Osteoblast (primary cell): ENCODE data around the gene IL4I1. TPM values are rescaled to one million over a fixed set of nuclear protein-coding genes. Genes with fewer than 3 reads are reported as not detected.

Experiments
- DNase-seq: peaks from one replicate; pipeline ENCODE4 v3.0.0; 2011; ENCODE audit warnings: low spot score, mixed read lengths; ENCODE audit not compliant: insufficient read length; ENCODE audit errors: missing footprints
- H2AFZ ChIP-seq: 2 replicates; pipeline ENCODE4 v1.6.0; 2011; ENCODE audit warnings: mild to moderate bottlenecking, low read length
- H3K27ac ChIP-seq: 2 replicates; pipeline ENCODE4 v1.5.1; 2011; ENCODE audit warnings: mild to moderate bottlenecking, low read depth, low read length, moderate library complexity
- H3K27me3 ChIP-seq: 2 replicates; pipeline ENCODE4 v1.6.0; 2012; ENCODE audit warnings: mild to moderate bottlenecking, control low read depth, inconsistent platforms, low read length, moderate library complexity; ENCODE audit not compliant: insufficient read depth
- H3K36me3 ChIP-seq: 2 replicates; pipeline ENCODE4 v1.5.1; 2011; ENCODE audit warnings: mild to moderate bottlenecking, low read length, control low read depth, moderate library complexity; ENCODE audit not compliant: insufficient read depth
- H3K4me1 ChIP-seq: 2 replicates; pipeline ENCODE4 v1.5.1; 2011; ENCODE audit warnings: mild to moderate bottlenecking, low read length, control low read depth, moderate library complexity; ENCODE audit not compliant: insufficient read depth
- H3K4me2 ChIP-seq: 2 replicates; pipeline ENCODE4 v1.6.0; 2011; ENCODE audit warnings: mild to moderate bottlenecking, low read length; ENCODE audit not compliant: insufficient read depth
- H3K4me3 ChIP-seq: fragments of 200-600 bp; sonication (generic); 3 replicates; pipeline ENCODE4 v1.5.1; 2012; ENCODE audit warnings: mild to moderate bottlenecking, low read length, inconsistent platforms; ENCODE audit not compliant: insufficient read depth
- H3K79me2 ChIP-seq: 2 replicates; pipeline ENCODE4 v1.6.0; 2012; ENCODE audit warnings: mild to moderate bottlenecking, low read length, control low read depth, inconsistent platforms; ENCODE audit not compliant: insufficient read depth
- H3K9me3 ChIP-seq: 2 replicates; pipeline ENCODE4 v1.5.1; 2011; ENCODE audit warnings: low read depth, low read length, control low read depth
- H4K20me1 ChIP-seq: 2 replicates; pipeline ENCODE4 v1.6.0; 2012; ENCODE audit warnings: mild to moderate bottlenecking, low read length, control low read depth; ENCODE audit not compliant: insufficient read depth
- total RNA-seq: library from RNA; depleted of rRNA; stranded (reverse); fragments of >200 nt; gene quantifications from 2 replicates; pipeline ENCODE4 v1.2.3, GENCODE V29; 2012
- TF ChIP-seq, protein P1 (sequence below): IDR thresholded peaks from 2 replicates; pipeline ENCODE4 v1.5.1; 2011; ENCODE audit warnings: mild to moderate bottlenecking, low read depth, low read length, moderate library complexity; ENCODE audit errors: extremely low read depth

Gene IL4I1
- total RNA-seq, 1 donor: 1.4 TPM

DNA sequence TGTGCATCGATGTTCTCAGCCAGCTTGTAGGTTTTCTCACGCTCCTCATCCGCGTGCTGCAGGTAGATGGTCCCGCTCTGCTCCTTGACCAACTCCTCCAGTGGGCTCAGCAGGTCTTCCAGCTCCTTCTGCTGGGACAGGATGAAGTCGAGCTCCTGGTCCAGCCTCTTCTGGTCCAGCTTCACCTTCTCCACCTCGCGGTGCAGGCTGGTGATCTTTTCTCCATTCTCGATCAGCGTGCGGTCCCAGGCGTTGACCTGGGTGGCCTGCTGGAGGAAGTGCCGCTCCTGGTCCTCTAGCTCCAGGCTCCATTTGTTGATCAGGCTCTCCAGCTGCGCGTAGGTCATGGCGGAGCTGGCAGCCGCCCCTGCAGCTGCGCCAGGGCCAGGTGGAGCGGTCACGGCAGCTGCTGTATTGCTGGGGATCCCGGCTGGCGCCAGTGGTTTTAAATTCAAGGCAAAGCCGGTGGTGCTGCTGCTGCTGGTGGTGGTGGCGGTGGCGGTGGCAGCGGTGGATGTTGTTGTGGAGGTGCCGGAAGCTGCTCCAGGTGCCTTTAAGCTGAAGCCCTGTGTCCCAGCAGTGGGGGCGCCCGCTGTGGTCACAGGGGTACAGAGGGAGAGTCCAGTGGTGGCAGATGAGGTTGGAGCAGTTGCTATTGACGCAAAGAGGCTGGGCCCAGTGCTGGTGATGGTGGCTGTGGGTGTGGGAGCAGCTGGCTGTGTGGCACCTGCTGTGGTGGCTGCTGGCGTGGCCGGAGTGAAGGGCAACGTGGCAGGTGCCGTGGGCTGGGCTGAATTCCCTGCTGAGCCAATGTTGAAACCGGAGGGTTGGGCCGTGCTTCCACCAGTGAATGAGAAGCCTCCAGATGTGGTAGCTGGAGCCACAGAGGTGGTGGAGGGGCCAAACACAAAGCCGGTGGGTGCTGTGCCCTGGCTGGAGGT lies 12.1 kb upstream of the IL4I1 start:
- TF ChIP-seq, protein P1, sequence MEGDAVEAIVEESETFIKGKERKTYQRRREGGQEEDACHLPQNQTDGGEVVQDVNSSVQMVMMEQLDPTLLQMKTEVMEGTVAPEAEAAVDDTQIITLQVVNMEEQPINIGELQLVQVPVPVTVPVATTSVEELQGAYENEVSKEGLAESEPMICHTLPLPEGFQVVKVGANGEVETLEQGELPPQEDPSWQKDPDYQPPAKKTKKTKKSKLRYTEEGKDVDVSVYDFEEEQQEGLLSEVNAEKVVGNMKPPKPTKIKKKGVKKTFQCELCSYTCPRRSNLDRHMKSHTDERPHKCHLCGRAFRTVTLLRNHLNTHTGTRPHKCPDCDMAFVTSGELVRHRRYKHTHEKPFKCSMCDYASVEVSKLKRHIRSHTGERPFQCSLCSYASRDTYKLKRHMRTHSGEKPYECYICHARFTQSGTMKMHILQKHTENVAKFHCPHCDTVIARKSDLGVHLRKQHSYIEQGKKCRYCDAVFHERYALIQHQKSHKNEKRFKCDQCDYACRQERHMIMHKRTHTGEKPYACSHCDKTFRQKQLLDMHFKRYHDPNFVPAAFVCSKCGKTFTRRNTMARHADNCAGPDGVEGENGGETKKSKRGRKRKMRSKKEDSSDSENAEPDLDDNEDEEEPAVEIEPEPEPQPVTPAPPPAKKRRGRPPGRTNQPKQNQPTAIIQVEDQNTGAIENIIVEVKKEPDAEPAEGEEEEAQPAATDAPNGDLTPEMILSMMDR: no peak
- H3K4me2 ChIP-seq: no peak overlapping the region
- no peaks in the 10 kb centered on the region for H3K27me3 ChIP-seq
- no peak overlapping the region for H3K4me3 ChIP-seq
- H4K20me1 ChIP-seq: peaks cover 29% of the 10 kb centered on the region
- peaks cover 18% of the 10 kb centered on the region for H3K79me2 ChIP-seq
- peaks cover 38% of the 10 kb centered on the region for H3K36me3 ChIP-seq
- H3K9me3 ChIP-seq: no peaks in the 10 kb centered on the region
- peaks cover 3% of the 10 kb centered on the region for H3K4me1 ChIP-seq
- DNase-seq: peak; percentile 29
- no peak overlapping the region for H2AFZ ChIP-seq
- H3K27ac ChIP-seq: no peak overlapping the region

DNA sequence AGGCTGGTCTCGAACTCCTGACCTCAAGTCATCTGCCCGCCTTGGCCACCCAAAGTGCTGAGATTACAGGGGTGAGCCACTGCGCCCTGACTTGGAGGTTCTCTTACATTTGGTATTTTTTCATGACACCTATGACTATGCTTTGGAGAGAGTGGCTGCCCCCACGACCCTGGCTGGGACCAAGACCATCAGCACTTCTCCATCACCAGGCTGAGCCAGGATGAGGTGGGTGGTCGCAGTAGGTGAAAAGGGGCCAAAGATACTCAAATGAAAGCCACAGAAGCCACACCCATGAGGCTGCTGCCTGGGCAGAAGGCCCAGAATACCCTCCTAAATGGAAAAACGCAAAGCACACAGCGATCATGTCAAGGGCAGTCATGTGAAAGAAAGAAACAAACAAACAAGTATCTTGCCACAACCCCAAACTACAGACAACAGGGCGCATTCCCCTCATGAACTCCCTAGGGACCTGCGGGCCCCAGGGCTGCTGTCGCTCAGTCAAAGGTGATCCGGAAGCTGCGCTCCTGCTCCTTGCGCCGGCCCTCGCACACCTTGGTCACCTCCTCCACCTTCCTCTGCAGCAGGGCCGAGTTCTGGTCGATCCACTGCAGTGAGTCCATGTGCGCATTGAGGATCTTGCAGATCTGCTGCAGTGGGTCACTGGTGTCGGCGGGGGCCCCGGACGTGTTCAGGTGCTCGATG lies 11.2 kb upstream of the IL4I1 start:
- TF ChIP-seq, protein P1: no peak
- Histone ChIP-seq H3K27me3 (no peaks in the 10 kb centered on the region), H3K27ac (no peak overlapping the region), H2AFZ (no peak overlapping the region), H3K4me1 (peaks cover 3% of the 10 kb centered on the region), H3K4me3 (no peak overlapping the region), H3K79me2 (peaks cover 11% of the 10 kb centered on the region), H3K36me3 (peaks cover 30% of the 10 kb centered on the region), H4K20me1 (peaks cover 24% of the 10 kb centered on the region), H3K9me3 (no peaks in the 10 kb centered on the region), H3K4me2 (no peak overlapping the region)
- DNase-seq: peak; percentile 38

DNA sequence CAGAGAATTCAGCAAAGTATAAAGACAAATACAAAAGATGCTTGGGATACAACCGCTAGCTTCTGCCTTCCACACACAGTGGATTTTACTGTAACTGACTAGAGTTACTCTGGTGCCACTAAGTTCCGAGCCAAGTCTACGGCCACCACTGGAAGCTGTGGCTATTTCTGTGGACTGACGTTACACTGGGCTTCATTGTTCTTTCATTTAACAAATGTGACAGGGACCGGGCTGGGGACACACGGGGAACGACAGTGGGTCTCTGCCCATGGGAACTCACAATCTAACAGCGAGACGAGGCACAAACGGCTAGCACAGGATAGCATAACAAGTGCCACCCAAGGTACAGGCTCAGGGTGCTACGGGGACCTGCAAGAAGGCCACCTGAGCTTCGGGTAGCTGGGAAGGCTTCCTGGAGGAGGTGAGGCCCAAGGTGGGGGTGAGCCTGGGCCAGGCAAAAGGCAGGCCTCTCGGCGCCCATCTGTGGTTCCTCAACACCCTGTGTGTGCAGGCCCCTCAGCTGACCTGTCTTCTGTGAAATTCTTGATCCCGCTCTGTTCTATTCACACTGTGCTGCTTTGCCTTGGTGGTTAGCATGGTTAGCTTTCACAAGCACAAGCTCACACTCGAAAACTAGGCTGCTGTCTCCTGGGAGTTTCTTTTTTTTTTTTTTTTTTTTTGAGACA lies 10.3 kb upstream of the IL4I1 start:
- H3K79me2 ChIP-seq: peaks cover 8% of the 10 kb centered on the region

More for the DNA sequence above, 10.3 kb upstream of the IL4I1 start:
- H2AFZ ChIP-seq: no peak overlapping the region
- TF ChIP-seq, protein P1: no peak
- no peak overlapping the region for H3K4me2 ChIP-seq
- peaks cover 24% of the 10 kb centered on the region for H4K20me1 ChIP-seq
- H3K27me3 ChIP-seq: no peaks in the 10 kb centered on the region
- peak; percentile 27 for DNase-seq
- peaks cover 3% of the 10 kb centered on the region for H3K4me1 ChIP-seq
- no peaks in the 10 kb centered on the region for H3K9me3 ChIP-seq
- H3K27ac ChIP-seq: no peak overlapping the region
- no peak overlapping the region for H3K4me3 ChIP-seq
- H3K36me3 ChIP-seq: peaks cover 26% of the 10 kb centered on the region
